ENCODE data around the gene TTC28.

TTC28 gene

GRCh38 chr22:28331695-28332094 lies 347.9 kb downstream of the TTC28 start:
- no peak for TF ChIP-seq CTCF (IDR thresholded peaks at IDR 0.05; ENCODE audit: insufficient read depth, low read depth, low read length, missing control alignments)
- DNase-seq (ENCODE audit: low read depth), result no peak
- no peak overlapping the region for H3K4me3 ChIP-seq (ENCODE audit: low read length)

GRCh38 chr22:28329186-28330073 lies 350.2 kb downstream of the TTC28 start:
- no peak for TF ChIP-seq CTCF (IDR thresholded peaks at IDR 0.05; ENCODE audit: insufficient read depth, low read depth, low read length, missing control alignments)
- H3K4me3 ChIP-seq (ENCODE audit: low read length), result no peak overlapping the region
- DNase-seq (ENCODE audit: low read depth), result no peak

DNA sequence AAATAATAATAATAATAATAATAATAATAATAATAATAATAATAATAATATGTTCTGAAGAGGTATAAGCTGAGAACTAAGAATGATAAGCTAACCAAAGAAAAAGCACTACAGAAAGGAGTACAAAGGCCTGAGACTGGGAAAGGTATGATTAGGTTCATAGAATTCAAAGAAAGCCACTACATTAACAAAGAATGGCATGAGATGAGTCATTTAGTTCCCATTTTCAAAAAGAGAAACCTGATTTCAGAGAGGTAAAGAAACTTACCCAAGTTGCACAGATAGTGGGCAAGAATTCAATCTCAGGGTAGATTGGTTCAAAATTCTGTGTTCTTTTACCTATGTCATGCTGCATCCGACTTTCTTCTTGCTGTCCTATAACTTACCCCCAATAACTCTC lies 350.9 kb downstream of the TTC28 start:
- H3K4me3 ChIP-seq (ENCODE audit: low read length), result no peak overlapping the region

DNA sequence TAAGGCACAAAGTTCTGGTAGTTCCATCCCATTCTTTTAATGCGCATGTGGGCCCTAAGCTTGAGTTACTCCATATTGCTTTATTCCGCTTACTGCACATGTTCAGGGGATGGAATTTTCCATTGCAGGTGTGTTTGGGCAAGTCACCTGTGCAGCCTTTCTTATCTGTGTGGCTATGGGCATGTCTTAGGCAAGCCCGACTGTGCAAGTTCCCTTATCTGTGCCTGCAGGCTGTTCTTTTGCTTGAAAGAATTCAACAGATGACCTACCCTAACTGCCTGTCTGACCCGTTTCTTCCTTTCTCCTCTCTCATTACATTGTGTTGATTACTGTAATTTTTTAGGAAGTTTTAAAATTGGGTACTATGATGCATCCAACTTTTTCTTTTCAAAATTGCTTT lies 363.6 kb downstream of the TTC28 start:
- no peak overlapping the region for H3K4me3 ChIP-seq (ENCODE audit: low read length)
- DNase-seq (ENCODE audit: low read depth), result peak; percentile 72
- TF ChIP-seq CTCF (IDR thresholded peaks at IDR 0.05; ENCODE audit: insufficient read depth, low read depth, low read length, missing control alignments), result no peak

More for the DNA sequence above, 350.9 kb downstream of the TTC28 start:
- no peak for TF ChIP-seq CTCF (IDR thresholded peaks at IDR 0.05; ENCODE audit: insufficient read depth, low read depth, low read length, missing control alignments)
- no peak for DNase-seq (ENCODE audit: low read depth)

- no peak for TF ChIP-seq CTCF (IDR thresholded peaks at IDR 0.05; ENCODE audit: insufficient read depth, low read depth, low read length, missing control alignments)
Observed at GRCh38 chr22:28314959-28315358, 364.7 kb downstream of the TTC28 start.

DNA sequence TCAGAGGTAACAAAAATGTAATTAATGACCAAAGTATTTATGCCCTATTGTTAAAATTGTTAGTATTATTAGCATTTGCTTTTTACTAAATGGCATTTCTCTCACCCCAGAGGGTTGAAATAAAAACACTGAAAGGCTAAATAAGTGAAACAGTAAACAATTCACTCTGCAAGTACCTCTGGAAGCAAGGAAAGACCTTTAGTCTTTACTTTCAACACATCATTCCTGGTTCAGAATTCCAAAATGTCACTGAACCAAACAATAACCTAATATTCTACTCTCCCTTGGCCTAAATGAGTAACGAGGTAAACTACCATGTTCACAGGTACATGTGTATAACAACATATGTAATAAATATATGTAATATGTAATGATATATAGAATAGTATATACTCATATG lies 369.3 kb downstream of the TTC28 start:
- H3K4me3 ChIP-seq (ENCODE audit: low read length), result no peak overlapping the region
- no peak for DNase-seq (ENCODE audit: low read depth)
- TF ChIP-seq CTCF (IDR thresholded peaks at IDR 0.05; ENCODE audit: insufficient read depth, low read depth, low read length, missing control alignments), result no peak

More at GRCh38 chr22:28314959-28315358, 364.7 kb downstream of the TTC28 start:
- DNase-seq (ENCODE audit: low read depth), result no peak
- no peak overlapping the region for H3K4me3 ChIP-seq (ENCODE audit: low read length)

DNA sequence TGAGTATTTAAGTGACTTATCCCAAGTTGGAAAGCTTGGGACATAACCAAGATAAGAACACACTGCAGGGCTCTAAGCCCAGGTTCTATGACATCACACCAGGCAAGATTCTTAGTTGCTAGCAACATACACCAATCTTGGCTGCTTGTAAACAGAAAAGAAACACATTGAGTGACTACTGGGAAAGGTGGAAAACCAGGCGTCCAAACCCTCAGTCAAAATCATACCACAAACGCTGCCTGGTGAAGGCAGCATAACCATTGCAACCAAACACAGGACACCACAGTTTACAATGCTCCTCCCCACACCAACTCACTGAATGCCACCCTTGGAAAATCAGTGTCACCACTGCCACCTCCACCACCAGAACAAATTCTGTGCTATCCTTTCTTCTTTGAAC lies 379.9 kb downstream of the TTC28 start:
- no peak for TF ChIP-seq CTCF (IDR thresholded peaks at IDR 0.05; ENCODE audit: insufficient read depth, low read depth, low read length, missing control alignments)
- no peak overlapping the region for H3K4me3 ChIP-seq (ENCODE audit: low read length)
- no peak for DNase-seq (ENCODE audit: low read depth)
